COLO668 (cell line): ENCODE results near the gene ARFGAP3.

Source experiments
- DNase-seq: peaks from one replicate; lab custom pipeline; 2025; ENCODE audit not compliant: unreplicated experiment; lab: John Stamatoyannopoulos, UW

The ARFGAP3 gene

GRCh38 chr22:42865536-42865935 lies 8.5 kb upstream of the ARFGAP3 start:
- DNase-seq: no peak

- no peak for DNase-seq
Measured at GRCh38 chr22:42863349-42863961, 6.4 kb upstream of the ARFGAP3 start.

- no peak for DNase-seq
Measured at GRCh38 chr22:42862045-42862734, 5.1 kb upstream of the ARFGAP3 start.

GRCh38 chr22:42860968-42861367 lies 3.9 kb upstream of the ARFGAP3 start:
- DNase-seq: no peak

GRCh38 chr22:42857845-42858481 lies 890 bp upstream of the ARFGAP3 start:
- no peak for DNase-seq

- peak; percentile 61 for DNase-seq
Measured at GRCh38 chr22:42856179-42856864, 751 bp downstream of the ARFGAP3 start.

- DNase-seq: no peak
Measured at GRCh38 chr22:42855721-42856120, 1.4 kb downstream of the ARFGAP3 start.

GRCh38 chr22:42855211-42855610 lies 1.9 kb downstream of the ARFGAP3 start:
- DNase-seq: no peak

GRCh38 chr22:42848941-42849550 lies 8.0 kb downstream of the ARFGAP3 start:
- no peak for DNase-seq

- DNase-seq: no peak
Measured at GRCh38 chr22:42847110-42847509, 10.0 kb downstream of the ARFGAP3 start.

GRCh38 chr22:42844756-42845155 lies 12.3 kb downstream of the ARFGAP3 start:
- DNase-seq: no peak

GRCh38 chr22:42842658-42843370 lies 14.3 kb downstream of the ARFGAP3 start:
- DNase-seq: no peak

GRCh38 chr22:42841444-42841843 lies 15.6 kb downstream of the ARFGAP3 start:
- no peak for DNase-seq

- DNase-seq: no peak
Measured at GRCh38 chr22:42837556-42837955, 19.5 kb downstream of the ARFGAP3 start.

GRCh38 chr22:42836026-42836425 lies 21.0 kb downstream of the ARFGAP3 start:
- DNase-seq: no peak

GRCh38 chr22:42834177-42834949 lies 22.7 kb downstream of the ARFGAP3 start:
- no peak for DNase-seq

GRCh38 chr22:42833104-42833503 lies 24.0 kb downstream of the ARFGAP3 start:
- no peak for DNase-seq

- DNase-seq: no peak
Measured at GRCh38 chr22:42831712-42832111, 25.4 kb downstream of the ARFGAP3 start.

GRCh38 chr22:42830161-42830560 lies 26.9 kb downstream of the ARFGAP3 start:
- DNase-seq: no peak

GRCh38 chr22:42829302-42829701 lies 27.8 kb downstream of the ARFGAP3 start:
- no peak for DNase-seq
